Type B pancreatic cell (in vitro differentiated cells): ENCODE data around the gene WNT9B. TPM values are rescaled to one million over a fixed set of nuclear protein-coding genes. Genes with fewer than 3 reads are reported as not detected.

Experiments
- DNase-seq: peaks from one replicate; pipeline ENCODE4 v3.0.0; 2021; ENCODE audit warnings: mixed read lengths; ENCODE audit not compliant: unreplicated experiment; ENCODE audit errors: extremely low spot score
- H3K27ac Mint-ChIP-seq: 2 replicates; pipeline ENCODE4 v1.8.0; 2021; ENCODE audit warnings: mild to moderate bottlenecking, mixed read lengths
- H3K27me3 Mint-ChIP-seq: 2 replicates; pipeline ENCODE4 v1.8.0; 2021; ENCODE audit warnings: mixed read lengths
- H3K36me3 Mint-ChIP-seq: 2 replicates; pipeline ENCODE4 v1.8.0; 2021; ENCODE audit warnings: mixed read lengths
- H3K4me1 Mint-ChIP-seq: one replicate; pipeline ENCODE4 v1.8.0; 2021; ENCODE audit warnings: mixed read lengths; ENCODE audit not compliant: unreplicated experiment
- H3K4me3 Mint-ChIP-seq: 2 replicates; pipeline ENCODE4 v1.8.0; 2021; ENCODE audit warnings: mild to moderate bottlenecking, mixed read lengths
- H3K9me3 Mint-ChIP-seq: 2 replicates; pipeline ENCODE4 v1.8.0; 2021; ENCODE audit warnings: mixed read lengths
- total RNA-seq: library from RNA; stranded (reverse); gene quantifications from 2 replicates; pipeline ENCODE4 v1.2.1, GENCODE V29; 2021; ENCODE audit warnings: low replicate concordance
- TF ChIP-seq, protein P1 (sequence below): fragments of 200-600 bp; sonication (generic); conservative IDR thresholded peaks from 2 replicates; pipeline ENCODE4 v1.5.0; 2021; ENCODE audit warnings: antibody characterized with exemption, mild to moderate bottlenecking

The WNT9B gene
- total RNA-seq, 1 donor from 2014 or later = 0.89 TPM

DNA sequence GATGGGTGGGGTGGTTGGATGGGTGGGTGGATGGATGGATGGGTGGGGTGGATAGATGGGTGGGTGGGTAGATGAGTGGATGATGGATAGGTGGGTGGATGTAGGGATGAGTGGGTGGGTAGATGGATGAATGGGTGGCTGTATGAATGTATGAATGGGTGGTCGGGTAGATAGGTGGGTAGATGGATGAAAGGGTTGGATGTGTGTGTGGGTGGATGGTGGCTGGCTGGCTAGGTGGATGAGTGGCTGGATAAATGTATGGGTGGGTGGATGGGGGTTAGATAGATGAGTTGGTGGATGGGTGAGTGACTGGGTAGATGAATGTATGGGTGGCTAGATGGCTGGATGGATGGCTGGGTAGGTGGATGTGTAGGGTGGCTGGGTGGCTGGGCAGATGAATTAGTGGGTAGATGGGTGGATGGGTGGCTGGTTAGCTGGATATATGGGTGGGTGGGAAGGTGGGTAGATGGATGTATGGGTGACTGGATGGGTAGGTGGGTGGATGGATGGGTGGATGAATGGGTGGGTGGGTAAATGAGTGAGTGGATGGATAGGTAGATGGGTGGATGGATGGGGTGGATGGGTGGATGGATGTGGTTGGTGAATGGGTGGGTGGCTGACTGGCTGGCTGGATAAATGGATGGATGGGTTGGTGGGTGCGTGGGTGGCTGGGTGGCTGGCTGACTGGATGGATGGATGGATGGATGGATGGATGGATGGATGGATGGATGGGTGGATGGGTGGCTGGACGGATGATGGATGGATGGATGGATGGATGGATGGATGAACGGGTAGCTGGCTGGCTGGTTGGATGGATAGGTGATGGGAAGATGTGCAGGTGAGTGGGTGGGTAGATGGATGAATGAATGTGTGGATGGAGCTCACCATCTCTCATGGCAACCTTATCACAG lies 52.6 kb downstream of the WNT9B start:
- TF ChIP-seq, protein P1, sequence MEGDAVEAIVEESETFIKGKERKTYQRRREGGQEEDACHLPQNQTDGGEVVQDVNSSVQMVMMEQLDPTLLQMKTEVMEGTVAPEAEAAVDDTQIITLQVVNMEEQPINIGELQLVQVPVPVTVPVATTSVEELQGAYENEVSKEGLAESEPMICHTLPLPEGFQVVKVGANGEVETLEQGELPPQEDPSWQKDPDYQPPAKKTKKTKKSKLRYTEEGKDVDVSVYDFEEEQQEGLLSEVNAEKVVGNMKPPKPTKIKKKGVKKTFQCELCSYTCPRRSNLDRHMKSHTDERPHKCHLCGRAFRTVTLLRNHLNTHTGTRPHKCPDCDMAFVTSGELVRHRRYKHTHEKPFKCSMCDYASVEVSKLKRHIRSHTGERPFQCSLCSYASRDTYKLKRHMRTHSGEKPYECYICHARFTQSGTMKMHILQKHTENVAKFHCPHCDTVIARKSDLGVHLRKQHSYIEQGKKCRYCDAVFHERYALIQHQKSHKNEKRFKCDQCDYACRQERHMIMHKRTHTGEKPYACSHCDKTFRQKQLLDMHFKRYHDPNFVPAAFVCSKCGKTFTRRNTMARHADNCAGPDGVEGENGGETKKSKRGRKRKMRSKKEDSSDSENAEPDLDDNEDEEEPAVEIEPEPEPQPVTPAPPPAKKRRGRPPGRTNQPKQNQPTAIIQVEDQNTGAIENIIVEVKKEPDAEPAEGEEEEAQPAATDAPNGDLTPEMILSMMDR = no peak
- Mint-ChIP-seq H3K27me3 (peaks cover 16% of the 10 kb centered on the region), H3K27ac (no peak overlapping the region), H3K4me3 (no peak overlapping the region), H3K36me3 (no peaks in the 10 kb centered on the region), H3K4me1 (no peaks in the 10 kb centered on the region), H3K9me3 (no peaks in the 10 kb centered on the region)
- no peak for DNase-seq

DNA sequence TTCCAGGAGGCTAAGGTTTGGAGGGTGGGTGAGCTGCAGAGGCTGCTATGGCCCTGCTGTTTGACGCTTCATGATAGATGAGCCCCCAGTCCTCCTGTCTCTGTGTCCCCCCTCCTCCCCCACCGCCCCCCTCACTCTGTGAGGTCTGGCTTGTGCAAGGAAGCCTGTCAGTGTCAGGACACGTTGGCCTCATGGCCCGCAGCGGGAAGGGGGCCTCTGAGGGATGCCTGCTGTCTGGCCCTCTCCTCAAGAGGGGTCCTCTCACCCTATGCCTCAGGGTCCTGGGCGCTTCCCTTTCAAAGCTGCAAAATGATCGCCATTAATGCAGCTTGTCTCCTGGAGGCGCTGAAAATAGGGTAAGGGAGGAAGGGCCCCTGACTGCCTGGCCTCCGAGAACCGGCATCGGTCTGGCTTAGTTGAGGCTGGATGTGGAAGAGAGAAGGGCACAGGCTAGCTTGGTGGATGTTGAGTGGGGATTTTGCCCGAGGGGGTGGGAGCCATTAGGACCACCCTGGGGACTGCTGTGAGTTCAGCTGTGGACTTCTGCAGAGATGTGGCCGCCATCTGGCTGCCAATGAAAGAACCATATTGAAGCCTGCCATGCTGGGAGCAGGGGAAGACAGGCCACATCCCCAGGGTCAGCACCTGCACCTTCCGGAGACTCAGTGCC lies 56.8 kb downstream of the WNT9B start:
- no peak for DNase-seq
- no peaks in the 10 kb centered on the region for H3K9me3 Mint-ChIP-seq
- no peaks in the 10 kb centered on the region for H3K36me3 Mint-ChIP-seq
- TF ChIP-seq, protein P1 = no peak
- H3K4me1 Mint-ChIP-seq = no peaks in the 10 kb centered on the region
- no peak overlapping the region for H3K27ac Mint-ChIP-seq
- H3K4me3 Mint-ChIP-seq = no peak overlapping the region
- peaks cover 19% of the 10 kb centered on the region for H3K27me3 Mint-ChIP-seq

DNA sequence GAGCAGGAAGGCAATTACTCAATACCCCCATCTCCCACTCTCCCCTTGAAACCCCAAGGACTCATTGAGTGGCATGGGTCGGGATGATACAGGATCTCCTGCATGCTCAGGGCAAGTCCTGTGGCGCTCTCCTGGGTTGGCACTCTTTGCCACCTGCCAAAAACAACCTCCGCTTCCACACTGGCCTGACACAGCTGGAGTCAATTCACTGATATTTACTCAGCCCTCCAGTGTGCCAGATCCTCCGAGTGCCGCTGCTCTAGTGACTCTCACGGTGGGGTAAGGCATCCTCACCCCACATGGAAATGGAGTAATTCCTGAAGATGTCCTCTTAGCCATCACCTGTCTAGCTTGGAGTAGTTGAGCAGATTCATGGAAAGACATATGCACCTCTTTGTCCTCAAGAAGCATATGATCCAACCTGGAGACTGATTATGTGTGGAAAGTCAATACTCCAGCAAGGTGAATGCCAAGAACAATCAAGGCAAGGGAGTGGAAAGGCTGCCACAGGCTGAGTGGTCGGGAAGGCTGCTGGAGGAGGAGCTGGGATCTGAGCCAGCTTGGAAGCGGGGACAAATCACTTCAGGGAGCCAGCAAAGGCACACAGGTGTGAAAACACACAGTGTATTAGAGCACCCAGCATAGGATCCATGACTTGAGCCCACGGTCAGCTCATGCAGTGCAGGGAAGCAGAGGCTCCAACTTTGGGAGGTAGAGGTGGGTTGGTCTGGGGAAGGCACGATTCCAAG lies 59.0 kb downstream of the WNT9B start:
- Mint-ChIP-seq H3K27me3 (peaks cover 20% of the 10 kb centered on the region), H3K4me1 (no peaks in the 10 kb centered on the region), H3K27ac (no peak overlapping the region), H3K36me3 (no peaks in the 10 kb centered on the region), H3K9me3 (no peaks in the 10 kb centered on the region), H3K4me3 (no peak overlapping the region)
- TF ChIP-seq, protein P1 = no peak
- no peak for DNase-seq

DNA sequence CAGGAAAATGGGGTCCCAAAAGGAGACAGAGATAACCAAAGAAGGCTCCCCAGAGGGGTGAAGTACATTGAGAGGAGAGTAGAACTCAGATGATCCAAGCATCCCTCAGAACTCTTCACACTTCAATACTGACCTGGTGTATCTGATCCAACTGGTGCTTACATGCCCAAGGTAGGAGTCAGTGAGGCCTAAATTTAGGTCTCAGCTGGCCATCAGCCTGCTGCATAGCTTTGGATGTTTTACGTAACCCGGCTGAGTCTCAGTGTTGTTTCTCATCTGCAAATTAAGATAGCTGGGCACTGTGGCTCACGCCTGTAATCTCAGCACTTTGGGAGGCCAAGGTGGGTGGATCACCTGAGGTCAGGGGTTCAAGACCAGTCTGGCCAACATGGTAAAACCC lies 59.9 kb downstream of the WNT9B start:
- H3K9me3 Mint-ChIP-seq = no peaks in the 10 kb centered on the region
- H3K27me3 Mint-ChIP-seq = peaks cover 18% of the 10 kb centered on the region
- H3K27ac Mint-ChIP-seq = no peak overlapping the region
- no peak overlapping the region for H3K4me3 Mint-ChIP-seq
- DNase-seq = no peak
- no peaks in the 10 kb centered on the region for H3K4me1 Mint-ChIP-seq
- H3K36me3 Mint-ChIP-seq = no peaks in the 10 kb centered on the region
- TF ChIP-seq, protein P1 = no peak

DNA sequence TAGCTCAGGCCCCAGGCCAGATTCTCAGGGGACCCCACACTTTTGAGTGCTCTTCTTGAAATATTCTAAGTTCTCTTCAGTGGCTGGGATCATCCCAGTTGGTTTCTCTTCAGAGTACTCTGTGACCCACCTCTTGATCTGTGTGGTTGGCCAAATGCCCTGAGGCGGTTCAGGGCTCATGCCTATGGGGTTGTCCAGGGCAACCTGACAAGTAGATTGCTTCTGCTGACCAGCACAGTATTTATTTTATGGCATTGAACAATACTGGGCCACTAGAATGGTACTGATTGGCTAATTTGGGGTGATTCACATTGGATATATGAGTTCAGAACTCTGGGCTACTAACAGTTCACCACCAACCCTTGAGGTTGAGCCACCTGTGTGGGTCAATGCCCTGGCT lies 64.2 kb downstream of the WNT9B start:
- Mint-ChIP-seq H3K27ac (no peak overlapping the region), H3K4me3 (no peak overlapping the region), H3K36me3 (no peaks in the 10 kb centered on the region), H3K4me1 (no peaks in the 10 kb centered on the region), H3K9me3 (no peaks in the 10 kb centered on the region), H3K27me3 (peaks cover 9% of the 10 kb centered on the region)
- TF ChIP-seq, protein P1 = no peak
- no peak for DNase-seq
